DMS 273 treated with DMSO at 0.1 percent for 48 hours (cell line): Measurements from ENCODE around the gene ATG10.
A peak's percentile ranks its signal among the peaks of the same experiment; 100 is the strongest.

Experiments used
- DNase-seq: peaks from one replicate; lab custom pipeline; 2025; lab: John Stamatoyannopoulos, UW

ATG10 gene

DNA sequence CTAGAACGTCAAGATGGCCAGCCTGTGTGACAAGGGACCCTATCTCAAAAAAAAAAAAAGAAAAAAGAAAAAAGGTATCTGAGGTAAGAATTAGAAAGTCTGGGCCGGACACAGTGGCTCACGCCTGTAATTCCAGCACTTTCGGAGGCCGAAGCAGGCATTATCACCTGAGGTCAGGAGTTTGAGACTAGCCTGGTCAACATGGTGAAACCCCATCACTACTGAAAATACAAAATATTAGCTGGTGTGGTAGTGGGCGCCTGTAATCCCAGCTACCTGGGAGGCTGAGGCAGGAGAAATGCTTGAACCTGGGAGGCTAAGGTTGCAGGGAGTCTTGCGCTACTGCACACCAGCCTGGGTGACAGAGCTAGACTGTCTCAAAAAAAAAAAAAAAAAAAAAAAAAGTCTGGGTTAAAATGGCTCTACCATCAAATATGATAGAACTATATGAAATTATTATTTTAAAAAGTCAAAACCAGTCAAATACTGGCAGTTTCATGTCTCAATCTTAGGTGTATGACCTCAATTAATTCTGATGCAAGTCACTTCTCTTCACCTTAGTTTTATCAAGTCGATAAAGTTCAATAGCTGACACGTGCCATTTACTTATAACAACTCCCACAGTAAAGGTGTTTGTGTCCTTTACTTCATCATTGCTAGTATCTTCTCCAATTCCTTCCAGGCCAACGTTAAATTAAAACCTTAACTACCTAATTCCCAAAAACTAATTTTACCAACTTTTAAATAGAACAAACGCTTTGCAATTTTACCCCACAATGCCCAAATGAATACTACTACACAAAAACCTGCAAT lies 305.2 kb downstream of the ATG10 start:
- DNase-seq, result no peak

DNA sequence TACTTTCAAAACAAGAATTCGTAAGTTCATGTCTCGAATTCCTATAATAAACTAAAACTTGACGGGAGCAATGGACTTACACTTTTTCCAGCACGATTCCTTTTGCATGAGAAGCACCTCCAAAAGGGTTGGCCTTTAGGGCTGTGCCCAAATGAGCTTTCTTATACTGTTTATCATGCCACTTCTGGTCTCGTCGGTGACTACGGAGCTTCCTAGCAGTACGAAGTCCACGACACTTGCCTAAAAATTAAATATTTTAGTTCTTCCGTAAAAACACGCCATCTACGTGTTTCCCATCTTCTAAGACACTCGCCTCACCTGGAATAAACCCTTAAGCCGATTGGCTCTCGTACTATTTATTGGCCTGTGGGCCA lies 305.8 kb downstream of the ATG10 start:
- no peak for DNase-seq

DNA sequence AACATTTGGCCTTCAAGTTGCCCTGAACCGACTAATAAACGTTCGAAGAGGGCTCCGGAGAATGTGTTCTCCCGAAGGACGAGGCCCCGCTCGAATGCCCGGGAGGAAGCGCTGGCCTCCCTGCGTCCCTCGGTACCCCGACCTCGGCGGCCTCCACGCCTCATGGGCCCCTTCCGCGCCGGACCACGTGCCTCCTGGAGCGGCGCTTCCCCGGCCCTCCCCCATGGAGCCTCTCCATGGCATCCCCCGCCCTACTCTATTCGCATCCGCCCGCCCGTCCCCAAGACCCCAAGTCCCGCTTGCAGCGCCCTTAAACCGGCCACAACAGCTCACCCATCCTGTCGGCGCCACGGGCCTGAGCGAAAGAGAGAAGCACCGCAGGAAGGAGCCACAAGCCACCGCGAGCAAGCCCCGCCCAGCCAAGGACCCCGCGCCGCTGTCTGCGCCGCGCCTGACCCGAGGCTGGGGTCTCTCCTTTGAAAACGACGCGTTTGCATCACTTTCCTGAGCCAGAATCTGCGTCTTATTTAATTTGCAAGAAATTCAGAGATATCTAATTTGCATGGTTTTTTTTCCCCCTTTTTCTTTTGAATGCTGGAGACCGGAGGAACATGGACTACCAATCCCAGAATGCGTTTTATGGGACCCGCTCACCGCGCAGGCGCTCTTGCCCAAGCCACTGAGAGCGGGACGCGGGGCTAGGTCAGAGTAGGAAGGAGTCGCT lies 306.3 kb downstream of the ATG10 start, which contains the start of gene RPS23:
Gene RPS23 (minus strand): TSS at position 368 of the 724 bp plus-strand sequence. CDS start 31 bp downstream, at position 337.
- DNase-seq, result peak; percentile 91

DNA sequence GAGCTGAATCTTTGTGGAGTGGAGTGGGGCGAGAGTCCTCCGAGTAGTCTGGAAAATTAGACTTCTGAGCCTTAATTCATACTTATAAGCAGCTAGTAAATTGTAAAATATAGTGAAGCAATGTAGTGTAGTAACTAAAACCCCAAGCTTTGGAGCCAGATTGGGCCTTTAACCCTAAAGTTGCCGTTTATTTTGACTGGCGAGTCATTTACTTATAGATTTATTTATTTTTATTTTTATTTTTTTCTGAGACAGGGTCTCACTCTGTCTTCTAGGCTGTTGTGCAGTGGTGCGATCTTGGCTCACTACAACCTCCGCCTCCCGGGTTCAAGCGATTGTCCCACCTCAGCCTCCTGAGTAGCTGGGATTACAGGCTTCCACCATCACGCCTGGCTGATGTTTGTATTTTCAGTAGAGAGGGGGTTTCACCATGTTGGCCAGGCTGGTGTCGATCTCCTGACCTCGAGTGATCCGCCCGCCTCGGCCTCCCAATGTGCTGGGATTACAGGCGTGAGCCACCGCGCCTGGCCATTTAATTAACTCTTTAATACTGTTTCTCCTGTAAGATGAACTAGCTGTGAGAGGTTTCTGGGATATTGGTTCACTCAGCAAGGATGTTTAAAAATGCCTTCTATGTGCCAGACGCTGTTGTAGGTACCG lies 307.0 kb downstream of the ATG10 start:
- no peak for DNase-seq

DNA sequence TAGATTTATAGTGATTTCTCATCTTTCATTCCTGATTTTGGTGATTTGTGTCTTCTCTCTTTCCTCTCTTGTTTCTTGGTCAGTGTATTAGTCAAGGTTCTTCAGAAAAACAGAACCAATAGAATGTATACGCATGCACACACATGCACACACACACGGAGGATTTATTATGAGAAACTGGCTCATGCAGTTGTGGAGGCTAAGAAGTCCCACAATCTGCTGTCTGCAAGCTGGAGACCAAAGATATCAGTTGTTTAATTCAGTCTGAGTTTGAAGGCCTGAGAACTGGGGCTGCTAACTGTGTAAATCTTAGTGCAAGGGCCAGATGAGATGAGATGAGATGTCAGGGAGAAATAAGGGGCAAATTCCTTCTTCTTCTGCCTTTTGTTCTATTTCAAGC lies 312.1 kb downstream of the ATG10 start:
- DNase-seq, result no peak

DNA sequence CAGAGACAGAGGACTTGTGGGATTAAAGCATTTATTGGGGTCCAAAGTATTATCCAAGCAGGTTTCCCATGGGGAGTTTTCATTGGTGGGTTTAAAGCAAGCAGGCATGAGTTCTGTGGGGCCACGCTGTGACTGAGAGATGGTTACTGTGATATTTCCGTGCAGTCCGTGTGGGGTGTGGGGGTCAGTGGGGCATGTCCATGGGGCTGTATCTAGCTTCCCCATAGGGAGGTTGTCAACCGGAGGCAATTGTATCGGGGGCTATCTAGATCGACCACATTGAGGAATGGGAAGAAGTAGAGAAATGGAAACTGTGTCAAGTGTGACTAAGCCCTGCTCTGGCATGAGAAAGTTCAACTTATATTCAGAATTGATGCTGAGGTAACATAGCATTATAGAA lies 313.4 kb downstream of the ATG10 start:
- no peak for DNase-seq

DNA sequence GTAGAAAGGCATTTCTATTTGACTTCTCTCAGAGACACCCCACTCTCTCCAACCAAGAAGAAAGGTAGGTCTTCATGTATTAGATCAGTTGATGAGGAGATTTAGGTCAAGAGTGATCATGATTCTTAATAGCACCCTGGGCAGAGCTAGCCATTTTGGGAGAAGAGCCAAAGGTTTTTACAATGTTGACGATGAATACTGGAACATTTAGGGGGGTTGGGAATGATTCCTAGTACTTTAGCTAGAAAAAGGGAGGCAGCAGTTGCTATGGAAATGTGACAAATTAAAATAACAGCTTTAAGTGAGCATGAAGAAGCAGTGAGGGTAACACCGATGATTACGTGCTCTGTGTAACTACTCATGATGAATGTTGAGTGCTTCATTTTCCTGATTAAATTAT lies 315.8 kb downstream of the ATG10 start:
- DNase-seq, result no peak

DNA sequence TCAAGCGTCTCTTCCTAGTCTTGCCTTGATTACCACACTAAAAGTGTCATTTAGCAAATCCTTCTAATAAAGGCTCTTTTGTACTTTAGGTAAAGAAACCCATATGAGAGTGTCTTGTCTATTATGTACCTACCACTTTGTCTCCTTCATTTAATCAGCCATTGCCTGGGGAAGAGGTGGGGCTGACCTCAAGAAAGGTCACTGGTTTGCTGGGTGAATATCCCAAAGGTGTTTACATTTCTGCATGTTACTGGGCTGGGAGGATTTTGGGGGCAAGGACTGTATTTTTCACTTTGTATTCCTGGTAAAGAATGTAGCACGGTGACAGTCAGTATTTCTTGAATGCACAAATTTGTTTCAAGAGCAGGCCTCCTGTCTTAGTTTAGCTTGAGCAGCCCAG lies 318.2 kb downstream of the ATG10 start:
- no peak for DNase-seq

DNA sequence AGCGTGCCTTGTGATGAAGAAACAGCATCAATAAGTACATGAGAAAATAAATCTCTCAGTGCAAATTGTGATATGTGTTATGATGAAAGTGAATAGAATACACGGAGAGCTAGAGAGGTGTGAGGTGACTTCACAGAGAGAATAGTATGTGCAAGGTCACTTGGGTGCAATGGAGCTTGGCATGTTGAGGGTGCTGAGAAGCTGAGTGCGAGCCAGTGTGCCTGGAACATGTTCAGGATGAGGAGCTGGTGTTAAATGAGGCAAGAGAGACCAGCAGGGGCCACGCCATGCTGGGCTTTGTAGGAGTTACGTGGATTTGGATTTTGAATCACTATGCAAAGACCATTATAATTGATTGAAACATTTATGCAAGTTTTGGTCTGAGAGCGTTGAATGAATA lies 319.1 kb downstream of the ATG10 start:
- DNase-seq, result no peak

DNA sequence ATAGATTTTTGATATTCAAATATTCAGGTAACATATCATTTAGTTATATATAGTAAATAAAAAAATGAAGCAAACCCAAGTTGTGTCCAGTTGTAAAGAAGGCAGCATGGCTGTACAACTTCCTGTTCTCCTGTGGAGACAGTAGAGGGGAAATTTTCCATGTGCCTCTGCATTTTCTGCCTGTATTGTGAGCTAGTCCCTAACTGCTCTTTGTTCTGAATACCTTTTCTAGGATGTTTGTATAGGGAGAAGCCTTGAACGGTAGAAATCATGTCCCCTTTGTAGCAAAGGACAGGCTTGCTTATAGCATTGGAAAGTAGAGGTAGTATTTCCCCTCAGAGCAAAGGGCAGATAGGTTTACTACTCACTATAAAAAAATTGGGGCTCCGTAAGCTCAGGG lies 319.6 kb downstream of the ATG10 start:
- no peak for DNase-seq

DNA sequence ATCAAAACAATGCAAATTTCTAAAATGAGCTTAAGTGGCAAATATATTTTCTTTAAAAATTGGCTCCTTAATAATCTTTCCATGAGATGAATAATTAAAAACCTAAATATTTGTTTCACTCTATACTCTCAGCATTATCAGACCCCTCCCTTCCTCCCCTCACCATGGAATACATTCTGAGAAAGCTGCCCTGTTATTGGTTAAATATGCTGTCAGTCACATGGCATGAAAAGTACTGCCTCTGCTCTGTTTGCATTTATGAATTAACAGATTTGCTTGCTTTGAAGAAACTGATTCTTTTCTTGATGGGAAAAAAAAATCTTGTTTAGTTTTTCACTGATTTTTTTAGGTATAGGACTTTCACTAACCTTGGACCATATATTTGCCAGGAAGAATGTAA lies 323.3 kb downstream of the ATG10 start:
- no peak for DNase-seq

DNA sequence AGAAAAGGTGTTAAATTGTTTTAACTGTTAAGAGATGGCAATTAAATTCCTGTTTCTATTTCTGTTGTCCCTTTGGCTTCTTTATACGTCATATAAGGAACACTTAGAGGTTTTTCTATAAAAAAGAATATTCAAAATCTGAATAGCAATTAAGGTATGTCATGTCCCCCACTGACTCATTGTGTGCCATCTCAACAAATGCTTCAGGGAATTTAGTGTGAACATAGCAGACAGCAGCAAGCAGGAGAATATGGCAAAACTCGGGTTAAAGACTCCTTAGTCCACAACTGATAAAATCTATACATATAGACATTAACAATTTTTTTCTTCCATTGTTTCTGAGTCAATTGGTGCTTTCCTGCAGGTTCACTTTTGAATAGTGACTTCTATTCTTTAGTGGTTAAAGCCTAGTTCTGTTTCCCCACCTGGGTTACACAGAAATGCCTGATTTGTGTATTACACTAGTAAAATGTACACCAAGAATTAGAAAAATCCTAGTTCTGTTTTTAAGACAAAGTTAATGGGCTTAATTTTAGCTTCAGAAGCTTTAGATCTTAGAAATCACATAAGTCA lies 324.2 kb downstream of the ATG10 start:
- DNase-seq, result no peak

DNA sequence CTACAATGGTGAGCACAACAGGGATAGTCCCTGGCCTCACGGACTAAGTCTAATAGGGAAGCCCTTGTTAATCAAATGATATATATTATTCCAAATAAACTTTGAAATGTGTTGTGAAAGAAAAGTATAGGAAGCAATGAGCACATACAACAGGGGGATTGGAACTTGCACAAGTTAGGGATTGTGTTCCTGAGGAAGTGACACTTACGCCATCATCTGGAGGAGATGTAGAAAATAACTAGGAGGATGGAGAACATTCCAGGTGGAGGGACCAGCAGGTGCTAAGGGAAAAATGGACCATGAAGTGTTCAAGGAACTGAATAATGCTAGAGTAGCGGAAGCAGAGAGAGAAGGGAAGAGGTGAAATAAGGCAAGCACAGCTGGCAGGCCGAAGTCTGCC lies 325.1 kb downstream of the ATG10 start:
- DNase-seq, result no peak

DNA sequence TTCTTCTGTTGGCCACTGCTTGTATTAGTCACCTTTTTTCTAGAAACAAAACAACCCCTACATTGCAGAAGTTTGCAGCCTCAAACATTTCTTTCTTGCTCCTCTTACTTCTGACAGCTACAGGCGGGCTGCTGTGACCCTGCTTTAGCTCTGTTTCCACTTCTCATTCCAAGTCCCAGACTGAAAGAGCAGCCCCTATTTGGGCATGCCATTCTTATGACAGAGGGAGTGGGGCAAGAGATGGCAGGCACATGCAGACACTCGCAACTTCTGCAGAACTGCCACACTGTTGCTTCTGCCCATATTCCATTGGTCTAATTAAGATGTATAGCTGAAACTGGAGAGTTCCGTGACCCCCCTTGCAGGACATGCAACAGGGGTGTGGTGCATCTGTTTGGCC lies 325.9 kb downstream of the ATG10 start:
- no peak for DNase-seq

DNA sequence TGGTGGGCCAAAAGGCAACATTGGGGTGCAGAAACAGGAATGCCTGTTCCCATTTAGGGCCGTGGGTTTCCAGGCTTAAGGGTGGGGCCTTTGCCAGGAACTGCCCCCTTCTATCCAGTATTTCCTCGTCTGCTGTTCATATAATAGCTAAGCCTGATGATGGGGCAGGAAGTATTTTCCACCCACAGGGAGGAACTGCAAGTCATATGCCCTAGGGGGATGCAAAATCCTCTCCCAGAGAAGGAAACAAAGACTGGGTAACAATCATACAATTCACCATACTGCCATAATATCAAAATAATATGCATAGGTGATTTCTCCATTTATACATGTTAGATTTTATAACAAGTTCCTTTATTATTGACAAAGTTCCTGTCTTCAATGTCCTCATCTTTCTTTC lies 326.8 kb downstream of the ATG10 start:
- no peak for DNase-seq

DNA sequence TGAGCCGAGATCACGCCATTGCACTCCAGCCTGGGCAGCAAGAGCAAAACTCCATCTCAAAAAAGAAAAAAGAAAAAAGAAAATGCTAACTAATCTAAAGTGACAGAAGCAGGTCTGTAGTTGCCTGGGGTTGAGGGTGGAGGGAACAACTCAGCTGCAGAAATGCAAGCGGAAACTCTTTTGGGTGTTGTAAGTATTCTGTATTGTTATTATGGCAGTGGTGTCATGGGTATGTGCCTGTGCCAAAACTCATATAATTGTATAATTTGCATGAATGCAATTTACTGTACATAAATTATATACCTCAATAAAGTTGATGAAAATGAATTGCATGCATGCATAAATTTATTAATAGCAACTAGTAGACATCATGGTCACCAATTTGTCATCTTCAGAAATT lies 329.4 kb downstream of the ATG10 start:
- no peak for DNase-seq
